Activated T-cell treated with anti-CD3 and anti-CD28 coated beads, Interleukin-2, amount 50 U/mL, for 72 hours (primary cell): ENCODE data around the gene PCSK7. TPM values are rescaled to one million over a fixed set of nuclear protein-coding genes. Genes with fewer than 3 reads are reported as not detected.

ENCODE experiments used
- ATAC-seq, 2 donors: fragments of 150-1000 bp; cut with Tn5 transposase; replicated peaks in 1 of 2; 2 replicates each; pipeline ENCODE4 v1.10.0; 2021; ENCODE audit warnings: moderate library complexity in 2 of 2, mild to moderate bottlenecking in 1 of 2
- DNase-seq, 2 donors: peaks; one replicate each; pipeline ENCODE4 v3.0.0; 2021 to 2022; ENCODE audit warnings: mixed read lengths in 1 of 2
- H3K27ac Mint-ChIP-seq: one replicate; pipeline ENCODE4 v1.8.0; 2022; ENCODE audit warnings: mild to moderate bottlenecking, moderate library complexity, mixed read lengths
- H3K27me3 Mint-ChIP-seq: one replicate; pipeline ENCODE4 v1.8.0; 2022; ENCODE audit warnings: low read depth, mixed read lengths
- H3K36me3 Mint-ChIP-seq, 2 donors: one replicate each; pipeline ENCODE4 v1.8.0; 2022; ENCODE audit warnings: mixed read lengths in 2 of 2, mild to moderate bottlenecking in 1 of 2; ENCODE audit not compliant: insufficient read depth in 2 of 2
- H3K4me1 Mint-ChIP-seq: one replicate; pipeline ENCODE4 v1.8.0; 2022; ENCODE audit warnings: low read depth, mixed read lengths
- H3K4me3 Mint-ChIP-seq, 2 donors: one replicate each; pipeline ENCODE4 v1.8.0; 2022; ENCODE audit warnings: mild to moderate bottlenecking in 2 of 2, mixed read lengths in 2 of 2, moderate library complexity in 2 of 2
- H3K9me3 Mint-ChIP-seq, 2 donors: one replicate each; pipeline ENCODE4 v1.8.0; 2022; ENCODE audit warnings: mixed read lengths in 2 of 2
- total RNA-seq, 2 donors: library from RNA; stranded (reverse); gene quantifications; one replicate each; pipeline ENCODE4 v1.2.3, GENCODE V29; 2022

The PCSK7 gene
- total RNA-seq, 2 donors from 2014 or later, result 139 to 147 TPM

DNA sequence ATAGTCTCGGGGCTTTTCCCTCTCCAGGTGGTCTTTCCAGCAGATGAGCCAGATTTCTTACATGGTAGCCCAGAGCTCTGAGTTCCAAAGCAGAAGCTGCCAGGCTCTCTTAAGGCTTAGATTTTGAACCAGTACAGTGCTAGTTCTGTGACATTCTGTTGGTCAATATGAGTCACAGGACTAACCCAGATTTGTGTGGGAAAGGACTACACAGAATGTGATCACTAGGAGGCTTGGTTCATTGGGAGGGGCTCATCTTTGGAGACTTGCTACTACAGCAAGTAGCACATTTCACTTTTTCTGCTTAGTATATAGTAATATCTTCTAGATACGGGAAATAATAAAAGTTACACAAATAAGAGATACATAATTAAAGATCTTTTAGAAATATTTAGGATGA, 24.7 kb upstream of the PCSK7 start:
- peaks cover 5% of the 10 kb centered on the region for H3K4me1 Mint-ChIP-seq
- no peak overlapping the region for H3K27ac Mint-ChIP-seq
- H3K9me3 Mint-ChIP-seq, result no peaks in the 10 kb centered on the region
- peaks cover 0 to 6% of the 10 kb centered on the region in 2 donors for H3K36me3 Mint-ChIP-seq
- H3K4me3 Mint-ChIP-seq, result no peak overlapping the region
- H3K27me3 Mint-ChIP-seq, result no peaks in the 10 kb centered on the region
- DNase-seq (no peak), ATAC-seq (peak in 1 of 2 donors; percentile 39)

DNA sequence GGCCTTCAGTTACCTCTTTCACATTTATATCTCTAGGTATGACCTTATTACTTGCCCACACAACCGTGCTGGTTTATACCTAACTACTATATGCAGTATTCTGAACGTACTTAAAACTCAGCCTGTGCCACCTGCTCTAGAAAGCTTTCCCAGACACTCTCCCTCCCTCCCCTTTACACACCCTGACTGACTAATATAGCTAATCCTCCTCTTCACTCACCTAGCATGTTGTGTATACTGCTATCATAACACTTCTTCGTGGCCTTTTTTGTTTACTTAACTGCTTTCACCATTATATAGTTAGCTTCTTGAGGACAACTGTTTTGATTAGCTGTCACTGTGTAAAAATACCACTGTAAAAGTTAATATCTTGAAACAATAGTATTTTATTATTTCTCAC, 24.1 kb upstream of the PCSK7 start:
- ATAC-seq (no peak), DNase-seq (no peak)
- peaks cover 0 to 7% of the 10 kb centered on the region in 2 donors for H3K36me3 Mint-ChIP-seq
- no peaks in the 10 kb centered on the region for H3K9me3 Mint-ChIP-seq
- no peaks in the 10 kb centered on the region for H3K27me3 Mint-ChIP-seq
- peaks cover 5% of the 10 kb centered on the region for H3K4me1 Mint-ChIP-seq
- peak overlapping the region; percentile 23 for H3K27ac Mint-ChIP-seq
- no peak overlapping the region for H3K4me3 Mint-ChIP-seq

DNA sequence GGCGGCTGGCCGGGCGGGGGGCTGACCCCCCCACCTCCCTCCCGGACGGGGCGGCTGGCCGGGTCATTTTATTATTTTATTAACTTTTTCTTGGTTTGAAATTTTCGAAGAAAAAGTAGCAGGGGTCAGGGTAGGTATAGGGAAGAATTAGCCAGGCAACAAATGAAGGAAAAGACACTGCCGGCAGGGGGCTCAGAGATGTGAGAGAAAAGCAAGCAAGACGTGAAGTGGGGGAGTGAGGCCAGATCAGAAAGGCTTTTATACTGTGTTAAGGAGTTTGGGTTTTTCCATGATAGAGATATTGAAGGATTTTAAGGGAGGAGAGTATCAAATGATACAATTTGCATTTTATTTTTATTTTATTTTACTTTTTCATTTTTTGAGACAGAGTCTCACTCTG, 19.6 kb upstream of the PCSK7 start:
- peaks cover 0 to 9% of the 10 kb centered on the region in 2 donors for H3K36me3 Mint-ChIP-seq
- ATAC-seq, result no peak
- H3K4me1 Mint-ChIP-seq, result peaks cover 3% of the 10 kb centered on the region
- H3K27ac Mint-ChIP-seq, result no peak overlapping the region
- H3K27me3 Mint-ChIP-seq, result no peaks in the 10 kb centered on the region
- H3K4me3 Mint-ChIP-seq, result no peak overlapping the region
- H3K9me3 Mint-ChIP-seq, result no peaks in the 10 kb centered on the region
- DNase-seq, result no peak

DNA sequence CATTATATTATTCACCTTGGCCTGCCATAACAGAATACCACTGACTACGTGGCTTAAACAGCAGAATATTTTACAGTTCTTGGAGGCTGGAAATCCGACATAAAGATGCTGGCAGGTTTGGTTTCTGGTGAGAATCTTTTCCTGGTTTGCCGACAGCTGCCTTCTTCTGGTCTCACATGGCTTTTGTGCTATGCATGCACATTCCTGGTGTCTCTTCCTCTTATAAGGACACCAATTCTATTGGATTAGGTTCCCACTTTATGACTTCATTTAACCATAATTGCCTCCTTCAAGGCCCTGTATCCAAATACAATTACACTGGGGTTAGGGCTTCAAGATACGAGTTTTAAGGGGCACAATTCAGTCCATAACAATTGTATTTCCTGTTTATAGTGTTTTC, 17.7 kb upstream of the PCSK7 start:
- no peak for ATAC-seq
- Mint-ChIP-seq H3K27ac (no peak overlapping the region), H3K4me3 (no peak overlapping the region), H3K4me1 (no peaks in the 10 kb centered on the region), H3K36me3 (peaks cover 0 to 17% of the 10 kb centered on the region in 2 donors), H3K9me3 (no peaks in the 10 kb centered on the region), H3K27me3 (no peaks in the 10 kb centered on the region)
- no peak for DNase-seq

DNA sequence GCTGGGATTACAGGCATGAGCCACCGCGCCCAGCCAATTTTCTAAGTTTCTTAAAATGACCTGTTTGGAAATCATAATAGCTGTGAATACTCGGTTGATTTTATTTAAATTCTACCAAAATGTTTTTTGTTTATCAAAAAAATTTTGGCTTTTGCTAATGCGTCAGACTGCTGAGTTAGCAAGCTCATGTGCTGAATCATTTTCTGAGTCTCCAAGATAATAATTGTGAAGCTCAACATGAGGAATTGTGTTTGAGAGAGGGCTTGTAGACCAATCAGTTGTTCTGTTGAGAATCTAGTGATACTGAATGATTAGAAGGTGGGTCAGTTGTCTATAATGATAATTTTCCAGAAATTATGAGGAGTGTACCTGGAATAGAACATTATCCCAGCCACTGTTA, 16.5 kb upstream of the PCSK7 start:
- ATAC-seq, result no peak
- Mint-ChIP-seq H3K27ac (no peak overlapping the region), H3K27me3 (no peaks in the 10 kb centered on the region), H3K9me3 (no peaks in the 10 kb centered on the region), H3K4me3 (no peak overlapping the region), H3K36me3 (peaks cover 2 to 17% of the 10 kb centered on the region in 2 donors), H3K4me1 (no peaks in the 10 kb centered on the region)
- no peak for DNase-seq

- DNase-seq (no peak), ATAC-seq (no peak)
- Mint-ChIP-seq H3K4me3 (no peak overlapping the region), H3K27me3 (no peaks in the 10 kb centered on the region), H3K36me3 (peaks cover 1 to 7% of the 10 kb centered on the region in 2 donors), H3K4me1 (peaks cover 2% of the 10 kb centered on the region), H3K27ac (no peak overlapping the region), H3K9me3 (no peaks in the 10 kb centered on the region)
Measured at GRCh38 chr11:117239295-117239694, 7.4 kb upstream of the PCSK7 start.

GRCh38 chr11:117238221-117238620, 6.3 kb upstream of the PCSK7 start:
- ATAC-seq (peak in 1 of 2 donors; percentile 61), DNase-seq (no peak)
- Mint-ChIP-seq H3K27me3 (no peaks in the 10 kb centered on the region), H3K4me1 (peaks cover 13% of the 10 kb centered on the region), H3K27ac (no peak overlapping the region), H3K9me3 (no peaks in the 10 kb centered on the region), H3K36me3 (peaks cover 0 to 4% of the 10 kb centered on the region in 2 donors), H3K4me3 (no peak overlapping the region)

DNA sequence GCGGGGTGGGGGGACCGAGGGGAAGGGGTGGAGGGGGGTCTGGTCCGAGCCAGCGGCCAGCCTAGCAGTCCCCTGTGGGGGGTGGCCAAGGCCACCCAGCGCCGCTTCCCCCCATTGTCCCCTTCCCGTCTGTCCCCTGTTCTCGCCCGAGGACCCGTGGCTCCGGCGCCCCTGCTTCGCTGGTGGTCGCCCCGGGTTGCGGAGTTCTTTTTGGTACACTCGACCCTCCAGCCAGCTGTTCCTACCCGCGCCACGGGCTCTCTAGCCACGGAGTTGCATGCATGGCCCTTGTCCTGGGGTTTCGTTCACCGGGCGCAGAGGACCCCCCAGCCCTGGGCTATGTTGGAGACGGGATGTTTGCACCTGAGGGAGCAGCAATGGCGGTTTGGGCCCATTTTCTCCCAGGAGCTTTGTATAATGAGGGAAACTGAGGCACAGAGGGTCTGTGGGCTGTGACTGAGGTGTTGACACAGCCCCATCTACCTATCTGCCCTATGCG, 1.1 kb upstream of the PCSK7 start:
- peak overlapping the region; percentile 89 to 90 for H3K4me3 Mint-ChIP-seq
- DNase-seq, result peak in 1 of 2 donors; percentile 28
- H3K36me3 Mint-ChIP-seq, result peaks cover 12 to 27% of the 10 kb centered on the region in 2 donors
- H3K27me3 Mint-ChIP-seq, result no peaks in the 10 kb centered on the region
- ATAC-seq, result no peak
- no peaks in the 10 kb centered on the region for H3K9me3 Mint-ChIP-seq
- H3K4me1 Mint-ChIP-seq, result peaks cover 45% of the 10 kb centered on the region
- peak overlapping the region; percentile 89 for H3K27ac Mint-ChIP-seq

DNA sequence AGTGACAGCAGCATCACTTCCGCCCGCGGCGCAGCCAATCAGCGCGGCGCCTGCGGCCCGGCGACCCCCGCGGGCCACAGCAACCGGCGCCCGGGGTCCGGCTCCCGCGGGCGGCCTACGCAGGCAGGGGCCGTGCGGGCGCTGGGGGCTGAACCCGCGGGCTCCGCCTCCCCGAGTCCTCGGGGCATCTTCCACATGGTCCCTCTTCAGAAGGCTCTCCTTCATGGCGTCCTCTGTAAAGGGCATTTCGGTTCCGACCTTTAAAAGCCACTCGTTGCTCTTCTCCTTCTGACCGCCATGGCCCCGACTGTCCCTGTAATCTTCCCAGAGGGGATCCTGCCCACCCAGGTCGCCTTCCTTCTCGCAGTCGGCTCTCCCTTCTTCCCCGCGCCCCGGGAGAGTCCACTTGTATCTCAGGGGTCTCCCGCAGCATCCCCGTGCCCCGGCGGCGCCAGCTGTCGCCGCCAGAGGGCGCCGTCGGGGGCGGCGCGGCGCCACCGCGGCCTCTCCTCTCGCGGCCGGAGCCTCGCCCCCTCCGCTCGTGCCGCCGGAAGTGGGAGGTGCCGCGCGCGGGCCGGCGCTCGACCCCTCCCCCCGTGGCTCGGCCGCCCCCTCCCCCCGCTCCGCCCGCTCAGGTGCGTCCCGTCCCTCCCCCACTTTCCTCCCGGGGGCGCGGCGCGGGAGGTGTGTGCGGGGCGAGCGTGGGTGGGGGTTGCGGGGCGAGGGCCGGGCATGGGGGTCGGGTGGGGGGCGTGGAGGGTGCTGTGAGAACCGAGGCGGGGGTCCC, 412 bp upstream of the PCSK7 start, which contains the start of gene RNF214:
TSS of gene RNF214 (plus strand) at position 580 of the 787 bp plus-strand sequence. CDS start 1,602 bp downstream, outside the sequence.
- Mint-ChIP-seq H3K27me3 (no peaks in the 10 kb centered on the region), H3K27ac (peak within 1 kb of the TSS; percentile 95), H3K36me3 (peaks cover 12 to 29% of the 10 kb centered on the region in 2 donors), H3K4me3 (peak within 1 kb of the TSS; percentile 89 to 95), H3K9me3 (no peaks in the 10 kb centered on the region), H3K4me1 (peaks cover 48% of the 10 kb centered on the region)
- ATAC-seq (peak; percentile 72 to 74), DNase-seq (peak; percentile 78 to 87)

DNA sequence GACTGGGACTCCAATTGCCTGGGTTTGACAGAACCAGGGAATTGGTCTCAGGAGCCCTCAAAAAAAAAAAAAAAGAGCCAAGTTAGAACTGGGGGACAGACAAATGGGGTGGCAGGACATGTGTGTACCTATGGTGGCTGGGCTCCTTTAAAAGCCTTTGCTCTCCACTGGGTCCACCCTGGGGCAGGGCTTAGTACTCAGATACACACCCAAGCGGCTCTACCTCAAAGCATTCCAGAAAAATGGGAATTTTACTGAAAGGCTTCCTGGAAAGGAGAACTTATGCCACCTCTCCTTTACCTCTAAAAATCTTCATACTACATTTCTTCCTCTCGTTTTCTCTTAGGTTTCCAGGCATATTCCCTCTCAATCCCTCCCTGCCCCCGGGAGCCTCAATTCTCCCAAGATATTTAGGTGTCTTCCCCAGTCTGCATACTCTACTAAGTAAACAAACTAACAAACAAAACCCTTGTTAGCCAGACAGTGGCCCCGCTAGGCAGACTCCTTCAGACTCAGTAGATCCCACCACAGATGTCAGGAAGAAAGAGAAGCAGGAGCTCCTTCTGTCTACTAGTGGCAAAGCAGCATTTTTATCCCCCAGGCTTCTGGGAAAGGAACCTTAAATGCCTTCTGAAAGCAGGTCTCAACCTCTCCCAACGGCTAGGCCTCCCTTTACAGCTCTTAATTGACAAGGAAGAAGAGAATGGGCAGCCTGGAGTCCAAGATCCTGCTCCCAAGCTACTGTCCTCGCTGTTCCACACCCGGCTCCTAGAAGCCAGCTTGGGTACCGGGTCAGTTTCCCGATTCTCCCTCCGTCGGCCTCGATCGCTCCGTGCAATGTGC, 653 bp downstream of the PCSK7 start:
- ATAC-seq, result peak; percentile 2 to 4

GRCh38 chr11:117230286-117230961, 1.4 kb downstream of the PCSK7 start:
- Mint-ChIP-seq H3K27ac (peak overlapping the region; percentile 88), H3K9me3 (no peaks in the 10 kb centered on the region), H3K4me1 (peaks cover 59% of the 10 kb centered on the region), H3K27me3 (no peaks in the 10 kb centered on the region), H3K36me3 (peaks cover 16 to 38% of the 10 kb centered on the region in 2 donors), H3K4me3 (peak overlapping the region; percentile 89 to 95)
- DNase-seq (peak; percentile 72 to 73), ATAC-seq (peak; percentile 67 to 69)

More for the DNA sequence above, 653 bp downstream of the PCSK7 start:
- Mint-ChIP-seq H3K27me3 (no peaks in the 10 kb centered on the region), H3K27ac (peak overlapping the region; percentile 88), H3K4me3 (peak overlapping the region; percentile 89 to 95), H3K36me3 (peaks cover 16 to 36% of the 10 kb centered on the region in 2 donors), H3K4me1 (peaks cover 58% of the 10 kb centered on the region), H3K9me3 (no peaks in the 10 kb centered on the region)
- DNase-seq, result peak in 1 of 2 donors; percentile 16

- H3K4me1 Mint-ChIP-seq, result peaks cover 59% of the 10 kb centered on the region
- ATAC-seq, result peak in 1 of 2 donors; percentile 22
- H3K9me3 Mint-ChIP-seq, result no peaks in the 10 kb centered on the region
- no peak for DNase-seq
- H3K27me3 Mint-ChIP-seq, result no peaks in the 10 kb centered on the region
- H3K4me3 Mint-ChIP-seq, result peak overlapping the region; percentile 89 to 95
- H3K27ac Mint-ChIP-seq, result peak overlapping the region; percentile 88
- peaks cover 16 to 41% of the 10 kb centered on the region in 2 donors for H3K36me3 Mint-ChIP-seq
Measured at GRCh38 chr11:117229931-117230285, 2.0 kb downstream of the PCSK7 start.
